UCSD-AML1 (cell line): ENCODE results near the gene ARHGDIG.

ENCODE experiments used
- DNase-seq: peaks from one replicate; lab custom pipeline; 2025; ENCODE audit not compliant: unreplicated experiment; lab: John Stamatoyannopoulos, UW

ARHGDIG gene

DNA sequence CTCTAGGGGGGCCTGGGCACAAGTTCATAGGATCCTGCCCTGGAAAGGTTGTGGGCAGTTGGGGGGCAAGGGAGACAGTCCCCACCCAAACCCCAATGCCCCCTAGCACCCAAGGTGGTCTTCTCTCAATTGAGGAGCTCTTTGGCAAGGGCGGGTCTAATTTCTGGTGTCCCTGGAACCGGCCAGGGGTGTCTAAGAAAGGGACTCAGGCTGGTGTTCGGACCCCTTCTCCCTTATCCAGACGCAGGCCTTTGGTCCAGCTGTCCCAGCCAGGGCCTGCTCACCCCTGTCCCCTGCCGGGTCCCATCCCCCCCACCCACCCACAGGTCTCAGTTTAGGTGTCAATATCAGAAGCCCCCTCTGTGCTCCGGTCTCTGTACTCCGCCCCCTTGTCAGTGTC is 860 bp upstream of the ARHGDIG start:
- no peak for DNase-seq

- DNase-seq = no peak
Observed at GRCh38 chr16:280005-280460, 358 bp upstream of the ARHGDIG start.

GRCh38 chr16:280991-281659 is 734 bp downstream of the ARHGDIG start:
- DNase-seq = no peak

DNA sequence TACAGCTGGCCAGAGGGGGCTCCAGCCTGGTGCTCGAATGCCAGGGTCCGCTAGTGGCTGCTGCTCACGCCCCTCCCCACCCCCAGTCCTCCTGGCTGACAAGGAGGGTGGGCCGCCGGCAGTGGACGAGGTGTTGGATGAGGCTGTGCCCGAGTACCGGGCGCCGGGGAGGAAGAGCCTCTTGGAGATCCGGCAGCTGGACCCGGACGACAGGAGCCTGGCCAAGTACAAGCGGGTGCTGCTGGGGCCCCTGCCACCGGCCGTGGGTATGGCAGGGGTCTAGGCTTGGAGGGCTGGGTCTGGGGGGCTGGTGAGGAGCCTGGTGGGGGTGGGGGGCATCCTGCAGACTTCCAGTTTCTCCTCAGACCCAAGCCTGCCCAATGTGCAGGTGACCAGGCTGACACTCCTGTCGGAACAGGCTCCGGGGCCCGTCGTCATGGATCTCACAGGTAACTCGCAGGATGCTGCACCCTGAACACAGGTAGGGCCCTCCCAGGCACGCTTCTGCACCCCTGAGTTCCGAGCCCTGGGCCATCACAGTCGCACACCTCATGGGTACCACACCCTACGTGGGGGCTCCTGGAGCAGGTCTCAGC is 1.4 kb downstream of the ARHGDIG start:
- DNase-seq = no peak

GRCh38 chr16:282491-282890 is 2.1 kb downstream of the ARHGDIG start:
- DNase-seq = no peak

- DNase-seq = no peak
Observed at GRCh38 chr16:283033-283805, 2.8 kb downstream of the ARHGDIG start, which contains the start of gene PDIA2. Gene PDIA2 (plus strand): TSS chr16:283164. CDS start chr16:283170, 6 bp downstream.

DNA sequence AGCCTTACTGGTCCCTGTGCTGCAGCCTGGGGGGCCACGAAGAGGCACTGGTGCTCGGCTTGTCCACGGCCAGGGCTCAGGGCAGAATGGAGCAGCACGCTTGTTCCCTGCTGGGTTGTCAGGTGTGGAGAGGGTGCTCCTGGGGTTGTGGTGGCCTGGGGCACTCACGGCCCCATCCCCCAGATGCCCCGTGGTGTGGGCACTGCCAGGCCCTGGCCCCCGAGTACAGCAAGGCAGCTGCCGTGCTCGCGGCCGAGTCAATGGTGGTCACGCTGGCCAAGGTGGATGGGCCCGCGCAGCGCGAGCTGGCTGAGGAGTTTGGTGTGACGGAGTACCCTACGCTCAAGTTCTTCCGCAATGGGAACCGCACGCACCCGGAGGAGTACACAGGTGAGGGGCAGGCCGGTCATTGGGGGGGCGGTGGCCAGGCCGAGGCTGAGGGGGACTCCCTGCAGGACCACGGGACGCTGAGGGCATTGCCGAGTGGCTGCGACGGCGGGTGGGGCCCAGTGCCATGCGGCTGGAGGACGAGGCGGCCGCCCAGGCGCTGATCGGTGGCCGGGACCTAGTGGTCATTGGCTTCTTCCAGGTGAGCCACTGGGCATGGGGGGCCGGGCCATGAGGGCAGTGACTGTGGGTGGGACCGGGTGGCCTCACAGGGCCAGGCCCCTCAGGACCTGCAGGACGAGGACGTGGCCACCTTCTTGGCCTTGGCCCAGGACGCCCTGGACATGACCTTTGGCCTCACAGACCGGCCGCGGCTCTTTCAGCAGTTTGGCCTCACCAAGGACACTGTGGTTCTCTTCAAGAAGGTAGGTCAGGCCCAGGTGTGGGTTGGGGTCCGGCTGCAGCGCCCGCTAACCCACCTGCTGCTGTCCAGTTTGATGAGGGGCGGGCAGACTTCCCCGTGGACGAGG is 4.1 kb downstream of the ARHGDIG start:
- no peak for DNase-seq

DNA sequence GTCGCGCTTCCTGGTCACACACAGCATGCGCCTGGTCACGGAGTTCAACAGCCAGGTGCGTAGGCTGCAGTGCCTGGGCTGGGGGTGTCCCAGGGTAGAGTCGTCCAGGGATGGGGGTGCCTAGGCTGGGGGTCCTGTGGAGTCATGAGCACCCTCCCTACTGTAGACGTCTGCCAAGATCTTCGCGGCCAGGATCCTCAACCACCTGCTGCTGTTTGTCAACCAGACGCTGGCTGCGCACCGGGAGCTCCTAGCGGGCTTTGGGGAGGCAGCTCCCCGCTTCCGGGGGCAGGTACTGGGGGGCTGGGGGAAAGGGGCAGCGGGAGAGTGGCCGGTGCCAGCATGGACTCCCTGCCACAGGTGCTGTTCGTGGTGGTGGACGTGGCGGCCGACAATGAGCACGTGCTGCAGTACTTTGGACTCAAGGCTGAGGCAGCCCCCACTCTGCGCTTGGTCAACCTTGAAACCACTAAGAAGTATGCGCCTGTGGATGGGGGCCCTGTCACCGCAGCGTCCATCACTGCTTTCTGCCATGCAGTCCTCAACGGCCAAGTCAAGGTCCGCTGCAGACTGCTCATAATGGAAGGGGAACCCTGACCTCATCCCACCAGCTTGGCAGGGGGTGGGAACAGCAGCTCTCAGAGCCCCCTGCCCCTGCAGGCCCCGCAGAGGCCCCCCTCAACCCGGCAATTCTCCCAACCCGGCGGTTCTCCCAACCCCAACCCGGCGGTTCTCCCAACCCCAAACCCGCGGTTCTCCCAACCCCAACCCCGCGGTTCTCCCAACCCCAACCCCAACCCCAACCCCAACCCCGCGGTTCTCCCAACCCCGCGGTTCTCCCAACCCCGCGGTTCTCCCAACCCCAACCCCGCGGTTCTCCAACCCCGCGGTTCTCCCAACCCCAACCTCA is 5.0 kb downstream of the ARHGDIG start:
- DNase-seq = no peak

DNA sequence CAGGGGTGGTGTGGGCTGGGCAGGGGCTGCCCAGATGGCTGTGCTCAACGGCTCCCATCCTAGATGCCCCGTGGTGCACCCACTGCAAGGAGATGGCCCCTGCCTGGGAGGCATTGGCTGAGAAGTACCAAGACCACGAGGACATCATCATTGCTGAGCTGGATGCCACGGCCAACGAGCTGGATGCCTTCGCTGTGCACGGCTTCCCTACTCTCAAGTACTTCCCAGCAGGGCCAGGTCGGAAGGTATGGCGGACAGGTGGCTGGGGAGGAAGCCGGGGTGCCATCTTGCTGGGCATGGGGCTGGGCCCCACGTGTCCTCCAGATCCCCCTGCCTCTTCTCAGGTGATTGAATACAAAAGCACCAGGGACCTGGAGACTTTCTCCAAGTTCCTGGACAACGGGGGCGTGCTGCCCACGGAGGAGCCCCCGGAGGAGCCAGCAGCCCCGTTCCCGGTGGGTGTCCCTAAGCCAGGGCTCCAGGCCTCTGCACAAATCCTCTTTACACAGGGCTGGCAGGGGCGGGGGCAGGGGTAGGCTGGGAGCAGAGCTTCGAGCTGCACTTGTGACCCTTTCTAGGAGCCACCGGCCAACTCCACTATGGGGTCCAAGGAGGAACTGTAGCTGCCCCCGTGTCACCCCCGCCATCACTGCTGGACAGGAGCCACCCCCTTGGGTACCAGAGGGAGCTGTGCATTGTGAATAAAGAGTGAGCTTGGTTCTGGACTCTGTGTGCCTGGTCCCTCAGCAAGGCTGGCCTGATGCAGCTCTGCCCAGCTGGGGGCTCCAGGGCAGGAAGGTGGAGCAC is 6.3 kb downstream of the ARHGDIG start:
- no peak for DNase-seq

- DNase-seq = no peak
Observed at GRCh38 chr16:287298-287811, 7.0 kb downstream of the ARHGDIG start.

GRCh38 chr16:287981-288920 is 7.9 kb downstream of the ARHGDIG start:
- no peak for DNase-seq

GRCh38 chr16:289395-289997 is 9.1 kb downstream of the ARHGDIG start:
- DNase-seq = no peak

DNA sequence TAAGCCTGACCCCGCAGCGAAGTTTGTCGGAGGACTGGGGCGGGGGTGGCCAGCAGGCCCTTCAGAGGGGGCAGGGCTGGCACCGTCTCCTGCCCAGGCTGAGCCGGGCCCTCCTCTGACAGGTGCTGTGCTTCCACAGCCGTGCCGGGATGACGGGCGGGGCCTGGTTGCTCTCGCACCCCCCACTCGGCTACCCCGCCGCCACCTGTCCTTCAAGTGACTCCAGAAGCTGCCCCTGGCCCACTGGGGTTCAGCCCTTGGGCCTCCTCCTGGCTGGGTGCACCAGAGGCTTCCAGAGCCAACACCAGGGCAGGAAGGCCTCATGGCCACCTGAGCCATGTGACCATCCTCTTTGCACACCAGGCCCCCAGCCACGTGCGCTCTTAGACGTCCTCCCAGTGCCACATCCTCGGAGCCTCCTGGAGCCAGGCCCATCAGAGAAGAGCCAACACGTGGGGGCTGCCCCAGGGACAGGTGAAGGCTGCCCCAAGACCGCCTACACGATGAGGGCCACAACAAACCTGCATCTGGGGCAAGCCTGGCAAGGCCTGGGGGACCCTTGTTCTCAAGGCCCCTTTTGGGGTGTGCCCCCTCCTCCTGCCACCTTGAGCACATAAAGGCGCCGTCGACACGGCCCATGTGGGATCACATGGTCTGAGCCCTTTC is 9.8 kb downstream of the ARHGDIG start:
- no peak for DNase-seq

DNA sequence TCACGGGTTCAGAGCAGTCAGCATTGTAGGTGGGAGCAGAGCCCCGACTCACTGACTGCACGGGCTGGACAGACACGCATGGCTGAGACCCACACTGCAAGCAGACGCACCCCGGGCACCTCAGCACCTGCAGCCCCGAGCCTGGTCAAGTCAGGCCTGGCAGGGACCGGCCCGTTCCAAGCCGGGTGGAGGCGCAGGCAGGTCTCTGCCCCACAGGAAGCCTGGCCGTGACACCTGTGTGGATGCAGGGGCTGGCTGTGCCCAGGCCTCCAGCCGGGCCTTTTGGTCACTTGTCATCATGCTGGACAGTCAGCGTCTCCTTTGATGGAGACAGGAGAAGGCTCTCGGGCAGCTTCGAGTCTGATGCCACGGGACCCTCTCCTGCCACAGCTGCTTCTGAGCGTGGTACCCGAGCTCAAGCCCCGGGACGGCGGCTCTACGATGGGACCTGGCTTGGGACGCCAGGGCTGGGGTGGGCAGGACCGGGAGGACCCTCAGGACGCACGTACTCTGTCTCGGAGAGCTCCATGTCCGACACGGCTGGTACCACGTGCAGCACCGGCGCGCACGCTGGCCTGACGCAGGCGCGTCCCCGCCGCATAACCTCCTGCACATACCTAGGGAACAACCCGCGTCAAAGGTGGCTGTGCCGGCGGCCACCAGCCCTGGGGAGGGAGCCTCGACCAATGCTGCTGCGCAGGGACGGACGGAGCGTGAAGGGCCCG is 10.5 kb downstream of the ARHGDIG start:
- no peak for DNase-seq

DNA sequence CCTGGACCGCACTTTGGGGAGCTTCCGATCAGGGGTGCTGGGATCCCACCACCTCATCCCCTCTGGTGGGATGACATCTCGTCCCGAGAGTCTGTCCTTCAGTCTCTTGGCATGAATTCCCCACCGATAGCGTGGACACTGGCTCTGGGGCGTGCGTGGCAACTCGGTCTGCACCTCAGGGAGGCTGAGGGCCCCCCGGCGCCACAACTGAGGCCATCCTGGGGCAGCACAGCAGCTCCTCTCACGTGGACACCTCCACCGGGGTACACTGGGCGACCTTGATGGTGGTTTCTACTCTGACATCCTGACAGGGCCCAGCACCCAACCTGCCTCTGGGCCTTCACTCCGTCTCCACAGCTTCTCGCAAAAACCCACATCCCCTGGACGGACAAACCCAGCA is 11.1 kb downstream of the ARHGDIG start:
- DNase-seq = no peak

DNA sequence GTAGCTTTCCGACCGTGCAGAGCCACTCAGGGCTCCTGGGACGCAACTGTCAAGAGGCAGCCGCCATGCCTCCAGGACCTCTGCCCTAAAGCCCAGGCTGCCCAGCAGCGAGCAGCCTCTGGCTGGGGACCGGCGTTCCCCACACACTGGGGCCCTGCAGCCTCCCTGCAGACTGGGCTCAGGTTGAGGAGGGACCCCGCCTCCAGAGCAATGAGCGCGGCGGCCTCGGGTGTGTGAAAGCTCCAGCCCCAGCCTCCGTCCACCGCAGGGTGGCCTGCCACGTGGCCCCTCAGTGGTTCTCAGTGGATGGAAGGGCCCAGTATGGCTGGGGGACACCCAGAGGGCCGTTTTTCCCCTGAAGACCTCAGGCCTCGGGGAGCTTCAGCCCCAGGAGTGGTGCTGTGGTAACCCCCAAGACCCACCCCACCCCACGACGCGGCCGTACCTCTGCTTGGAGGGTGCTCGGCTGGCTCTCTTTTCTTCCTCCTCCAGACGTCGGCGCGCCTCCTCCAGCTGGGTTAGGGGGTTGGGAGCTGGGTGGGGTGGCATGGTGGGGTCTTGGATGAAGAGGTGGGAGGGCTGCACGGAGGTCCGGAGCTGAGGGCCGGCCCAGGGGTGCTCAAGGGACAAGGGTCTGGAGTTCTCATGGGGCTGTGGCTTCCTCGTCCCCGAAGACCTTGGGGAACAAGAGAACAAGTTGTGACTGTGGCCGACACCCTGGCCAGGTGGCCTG is 12.8 kb downstream of the ARHGDIG start:
- DNase-seq = no peak
